Vagina (tissue), 2 donors: ENCODE results near the gene EGFR.

Experiments used
- POLR2A ChIP-seq, 2 donors: fragments of 450-650 bp; IDR thresholded peaks; one replicate each; pipeline ENCODE4 v1.6.1; 2017; ENCODE audit warnings: antibody characterized with exemption in 2 of 2, mild to moderate bottlenecking in 2 of 2, moderate library complexity in 2 of 2
- POLR2AphosphoS5 ChIP-seq, 2 donors: sonication (generic); formaldehyde crosslinking; IDR thresholded peaks; one replicate each; pipeline ENCODE4 v1.9.0; 2017; ENCODE audit warnings: antibody characterized with exemption in 2 of 2, mild to moderate bottlenecking in 2 of 2, low read depth in 1 of 2; ENCODE audit not compliant: insufficient read depth in 1 of 2
- TF ChIP-seq, protein P1 (sequence below), 3 experiments: fragments of 450-650 bp in 2 of 3; fragments of 200-600 bp in 1 of 3; sonication (generic) in 1 of 3; IDR thresholded peaks; one replicate each; pipeline ENCODE4 v1.5.1; 2017 to 2019; ENCODE audit warnings: antibody characterized with exemption in 3 of 3, mild to moderate bottlenecking in 2 of 3, moderate library complexity in 2 of 3

- TF ChIP-seq, protein P1, sequence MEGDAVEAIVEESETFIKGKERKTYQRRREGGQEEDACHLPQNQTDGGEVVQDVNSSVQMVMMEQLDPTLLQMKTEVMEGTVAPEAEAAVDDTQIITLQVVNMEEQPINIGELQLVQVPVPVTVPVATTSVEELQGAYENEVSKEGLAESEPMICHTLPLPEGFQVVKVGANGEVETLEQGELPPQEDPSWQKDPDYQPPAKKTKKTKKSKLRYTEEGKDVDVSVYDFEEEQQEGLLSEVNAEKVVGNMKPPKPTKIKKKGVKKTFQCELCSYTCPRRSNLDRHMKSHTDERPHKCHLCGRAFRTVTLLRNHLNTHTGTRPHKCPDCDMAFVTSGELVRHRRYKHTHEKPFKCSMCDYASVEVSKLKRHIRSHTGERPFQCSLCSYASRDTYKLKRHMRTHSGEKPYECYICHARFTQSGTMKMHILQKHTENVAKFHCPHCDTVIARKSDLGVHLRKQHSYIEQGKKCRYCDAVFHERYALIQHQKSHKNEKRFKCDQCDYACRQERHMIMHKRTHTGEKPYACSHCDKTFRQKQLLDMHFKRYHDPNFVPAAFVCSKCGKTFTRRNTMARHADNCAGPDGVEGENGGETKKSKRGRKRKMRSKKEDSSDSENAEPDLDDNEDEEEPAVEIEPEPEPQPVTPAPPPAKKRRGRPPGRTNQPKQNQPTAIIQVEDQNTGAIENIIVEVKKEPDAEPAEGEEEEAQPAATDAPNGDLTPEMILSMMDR (IDR thresholded peaks at IDR 0.05) = no peak
- no peak for TF ChIP-seq POLR2A (IDR thresholded peaks at IDR 0.05)
- no peak for TF ChIP-seq POLR2AphosphoS5 (IDR thresholded peaks at IDR 0.05; ENCODE audit: insufficient read depth in 1 of 2, low read depth in 1 of 2)
These were observed 111.0 kb downstream of the EGFR start for GRCh38 chr7:55129541-55130394.
